OCI-LY3 (cell line): Measurements from ENCODE around the gene RBM12.

ENCODE experiments used
- CTCF ChIP-seq: fragments of 200-600, 300-600 bp; sonication (generic); IDR thresholded peaks from 2 replicates; pipeline ENCODE4 v1.5.1; 2014; ENCODE audit warnings: antibody characterized with exemption, low read length, low read depth
- EZH2phosphoT487 ChIP-seq: fragments of 200-600 bp; shearing (Covaris generic); IDR thresholded peaks from 2 replicates; pipeline ENCODE4 v1.6.1; 2018; ENCODE audit warnings: antibody characterized with exemption, mixed run types, low read depth

- TF ChIP-seq CTCF, result no peak
- TF ChIP-seq EZH2phosphoT487, result no peak
Observed at GRCh38 chr20:35635652-35636051, 29.0 kb downstream of the RBM12 start.
